SK-N-SH (cell line): Measurements from ENCODE around the gene SZT2.

Experiments used
- CTCF ChIP-seq: fragments of 200-600 bp; sonication (generic); IDR thresholded peaks from 2 replicates; pipeline ENCODE4 v1.6.1; 2017; ENCODE audit warnings: antibody characterized with exemption, mild to moderate bottlenecking, moderate library complexity
- ELF1 ChIP-seq: IDR thresholded peaks from 2 replicates; pipeline ENCODE4 v1.4.0; 2012
- FOXM1 ChIP-seq: IDR thresholded peaks from 2 replicates; pipeline ENCODE4 v1.4.0; 2012; ENCODE audit warnings: low read depth, mild to moderate bottlenecking
- GABPA ChIP-seq: IDR thresholded peaks from 2 replicates; pipeline ENCODE4 v1.4.0; 2012; ENCODE audit warnings: low read depth, mild to moderate bottlenecking
- GATA2 ChIP-seq: sonication (generic); formaldehyde crosslinking; IDR thresholded peaks from 2 replicates; pipeline ENCODE4 v1.5.0; 2020; ENCODE audit warnings: mild to moderate bottlenecking, missing genetic modification reagents
- MAX ChIP-seq: IDR thresholded peaks from 2 replicates; pipeline ENCODE4 v1.4.0; 2012; ENCODE audit warnings: low read depth
- MXI1 ChIP-seq: IDR thresholded peaks from 2 replicates; pipeline ENCODE4 v1.6.1; 2012; ENCODE audit warnings: mild to moderate bottlenecking, low read depth, low read length, improper control_type of control experiment
- POLR2AphosphoS5 ChIP-seq: IDR thresholded peaks from 2 replicates; pipeline ENCODE4 v1.6.1; 2012; ENCODE audit warnings: low read depth, low read length
- RAD21 ChIP-seq: IDR thresholded peaks from 2 replicates; pipeline ENCODE4 v1.6.1; 2012; ENCODE audit warnings: mild to moderate bottlenecking, low read length
- RCOR1 ChIP-seq: fragments of 150-350 bp; IDR thresholded peaks from 2 replicates; pipeline ENCODE4 v1.6.1; 2017; ENCODE audit warnings: antibody characterized with exemption, low read length
- YY1 ChIP-seq: IDR thresholded peaks from 2 replicates; pipeline ENCODE4 v1.4.0; 2012; ENCODE audit warnings: low read depth, mild to moderate bottlenecking

- no peak for TF ChIP-seq ELF1
- no peak for TF ChIP-seq RCOR1
- TF ChIP-seq GATA2 (CRISPR knock-in tag) = no peak
- no peak for TF ChIP-seq RAD21
- no peak for TF ChIP-seq CTCF
- TF ChIP-seq GABPA = no peak
- TF ChIP-seq MAX = no peak
- TF ChIP-seq YY1 = no peak
- no peak for TF ChIP-seq MXI1
- TF ChIP-seq POLR2AphosphoS5 = no peak
- TF ChIP-seq FOXM1 = no peak
Observed at GRCh38 chr1:43437031-43437973, 47.6 kb downstream of the SZT2 start.
